SK-N-SH (cell line): ENCODE results near the gene PCSK7.

ENCODE experiments used
- CTCF ChIP-seq: fragments of 200-600 bp; sonication (generic); IDR thresholded peaks from 2 replicates; pipeline ENCODE4 v1.6.1; 2017; ENCODE audit warnings: antibody characterized with exemption, mild to moderate bottlenecking, moderate library complexity
- EZH2phosphoT487 ChIP-seq: fragments of 200-600 bp; sonication (generic); IDR thresholded peaks from 2 replicates; pipeline ENCODE4 v1.6.1; 2017; ENCODE audit warnings: low read depth, mixed run types, mild to moderate bottlenecking, antibody characterized with exemption, moderate library complexity, borderline replicate concordance
- FOXM1 ChIP-seq: IDR thresholded peaks from 2 replicates; pipeline ENCODE4 v1.4.0; 2012; ENCODE audit warnings: low read depth, mild to moderate bottlenecking
- GABPA ChIP-seq: IDR thresholded peaks from 2 replicates; pipeline ENCODE4 v1.4.0; 2012; ENCODE audit warnings: low read depth, mild to moderate bottlenecking
- POLR2AphosphoS5 ChIP-seq: IDR thresholded peaks from 2 replicates; pipeline ENCODE4 v1.6.1; 2012; ENCODE audit warnings: low read depth, low read length
- REST ChIP-seq: IDR thresholded peaks from 2 replicates; pipeline ENCODE4 v1.6.1; 2012; ENCODE audit warnings: mild to moderate bottlenecking, low read depth, low read length, moderate library complexity
- TEAD4 ChIP-seq: IDR thresholded peaks from 2 replicates; pipeline ENCODE4 v1.4.0; 2012; ENCODE audit warnings: mild to moderate bottlenecking, borderline replicate concordance; ENCODE audit not compliant: insufficient read depth
- USF1 ChIP-seq: IDR thresholded peaks from 2 replicates; pipeline ENCODE4 v1.4.0; 2012; ENCODE audit warnings: low read depth, borderline replicate concordance

GRCh38 chr11:117239295-117239694 lies 7.4 kb upstream of the PCSK7 start:
- no peak for TF ChIP-seq REST
- TF ChIP-seq USF1, result no peak
- TF ChIP-seq TEAD4, result no peak
- peak; percentile 66 for TF ChIP-seq CTCF
- TF ChIP-seq POLR2AphosphoS5, result peak; percentile 55; the same call in 1 of the 2 replicates
- 0 out of 2 replicates have a peak, but pooled peaks have one; percentile 12 for TF ChIP-seq GABPA
- TF ChIP-seq EZH2phosphoT487, result no peak
- no peak for TF ChIP-seq FOXM1
